NCI-H446 treated with DMSO at 0.1 percent for 48 hours (cell line): ENCODE measurements around the gene POLD4.

ENCODE experiments used
- DNase-seq: peaks from one replicate; lab custom pipeline; 2025; lab: John Stamatoyannopoulos, UW

Gene POLD4

DNA sequence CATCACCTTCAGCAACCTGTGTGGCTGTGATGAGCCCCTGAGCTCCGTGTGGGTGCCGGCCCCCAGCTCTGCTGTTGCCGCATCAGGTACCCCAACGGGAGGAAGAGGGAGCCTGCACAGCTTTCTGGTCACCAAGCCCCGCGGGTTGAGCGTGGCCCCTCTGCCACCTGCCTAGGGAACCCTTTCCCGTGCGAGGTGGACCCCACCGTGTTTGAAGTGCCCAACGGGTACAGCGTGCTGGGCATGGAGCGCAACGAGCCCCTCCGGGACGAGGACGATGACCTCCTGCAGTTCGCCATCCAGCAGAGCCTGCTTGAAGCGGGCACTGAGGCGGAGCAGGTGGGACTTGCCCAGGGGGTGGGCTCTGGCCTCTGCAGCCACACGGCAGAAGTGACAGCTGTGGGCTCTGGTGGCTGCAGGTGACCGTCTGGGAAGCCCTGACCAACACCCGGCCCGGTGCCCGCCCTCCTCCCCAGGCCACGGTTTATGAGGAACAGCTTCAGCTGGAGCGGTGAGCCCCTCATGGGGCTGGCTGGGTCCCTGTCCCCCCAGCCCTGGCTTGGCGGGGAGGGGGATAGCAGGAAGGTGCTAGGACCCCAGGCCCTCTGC, 51.9 kb downstream of the POLD4 start:
- DNase-seq = no peak
